ENCODE measurements around the gene NACAD.

GRCh38 chr7:45052011-45052410, 36.8 kb downstream of the NACAD start:
- TF ChIP-seq POLR2A (IDR thresholded peaks at IDR 0.05) (no peak), CTCF (IDR thresholded peaks at IDR 0.05) (no peak)
